ENCODE measurements around the gene PRKN. TPM values are rescaled to one million over a fixed set of nuclear protein-coding genes. Genes with fewer than 3 reads are reported as not detected.

The PRKN gene
- total RNA-seq, 1 experiment from 2014 or later: 2.0 TPM

DNA sequence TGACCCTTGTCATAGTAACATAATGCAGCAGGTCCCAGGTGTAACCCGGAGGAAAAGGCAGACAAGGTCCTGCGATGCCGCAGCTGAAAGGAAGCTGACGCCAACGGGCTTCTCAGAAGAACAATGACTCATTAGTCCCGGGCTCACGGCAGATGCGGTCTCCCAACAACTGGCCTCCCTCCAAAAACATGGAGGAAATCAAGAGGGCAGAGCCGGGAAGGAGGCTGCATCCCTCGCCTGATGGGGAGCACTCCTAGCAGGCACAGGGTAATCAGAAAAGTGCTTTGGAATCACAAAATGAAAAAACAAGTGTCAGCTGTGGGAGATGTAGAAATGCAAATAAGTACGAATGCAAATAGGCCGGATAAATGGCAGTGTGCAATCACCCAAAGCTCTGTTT is 1288.5 kb downstream of the PRKN start:
- no peak overlapping the region for H3K23ac ChIP-seq (ENCODE audit: insufficient read length, low read depth, low read length)
- H3K27me3 ChIP-seq (ENCODE audit: insufficient read depth, low read length): no peaks in the 10 kb centered on the region
- H3K27ac ChIP-seq (ENCODE audit: insufficient read length, low read depth, low read length): no peak overlapping the region
- no peak overlapping the region for H2BK120ac ChIP-seq (ENCODE audit: low read depth, low read length, poor library complexity, severe bottlenecking)
- H3K56ac ChIP-seq (ENCODE audit: insufficient read length, low read depth, low read length): no peak overlapping the region
- Mint-ChIP-seq H3K4me3 (no peak overlapping the region), H3K9me3 (no peaks in the 10 kb centered on the region), H3K27ac (no peak overlapping the region), H3K36me3 (ENCODE audit: insufficient read depth in 1 of 3, low read depth in 3 of 3) (no peaks in the 10 kb centered on the region), H3K27me3 (ENCODE audit: low read depth) (peaks cover 23% of the 10 kb centered on the region), H3K4me1 (peaks cover 32 to 49% of the 10 kb centered on the region in 2 experiments)
- H3K14ac ChIP-seq (ENCODE audit: insufficient read depth, low read length): no peak overlapping the region
- no peak overlapping the region for H4K8ac ChIP-seq (replicated peaks; ENCODE audit: insufficient read length, low read depth, low read length)
- no peak overlapping the region for H2BK12ac ChIP-seq (ENCODE audit: insufficient read length, low read depth, low read length)
- no peaks in the 10 kb centered on the region for H3K79me1 ChIP-seq (ENCODE audit: insufficient read depth, low read depth, low read length, poor library complexity, severe bottlenecking)
- TF ChIP-seq, protein P1, sequence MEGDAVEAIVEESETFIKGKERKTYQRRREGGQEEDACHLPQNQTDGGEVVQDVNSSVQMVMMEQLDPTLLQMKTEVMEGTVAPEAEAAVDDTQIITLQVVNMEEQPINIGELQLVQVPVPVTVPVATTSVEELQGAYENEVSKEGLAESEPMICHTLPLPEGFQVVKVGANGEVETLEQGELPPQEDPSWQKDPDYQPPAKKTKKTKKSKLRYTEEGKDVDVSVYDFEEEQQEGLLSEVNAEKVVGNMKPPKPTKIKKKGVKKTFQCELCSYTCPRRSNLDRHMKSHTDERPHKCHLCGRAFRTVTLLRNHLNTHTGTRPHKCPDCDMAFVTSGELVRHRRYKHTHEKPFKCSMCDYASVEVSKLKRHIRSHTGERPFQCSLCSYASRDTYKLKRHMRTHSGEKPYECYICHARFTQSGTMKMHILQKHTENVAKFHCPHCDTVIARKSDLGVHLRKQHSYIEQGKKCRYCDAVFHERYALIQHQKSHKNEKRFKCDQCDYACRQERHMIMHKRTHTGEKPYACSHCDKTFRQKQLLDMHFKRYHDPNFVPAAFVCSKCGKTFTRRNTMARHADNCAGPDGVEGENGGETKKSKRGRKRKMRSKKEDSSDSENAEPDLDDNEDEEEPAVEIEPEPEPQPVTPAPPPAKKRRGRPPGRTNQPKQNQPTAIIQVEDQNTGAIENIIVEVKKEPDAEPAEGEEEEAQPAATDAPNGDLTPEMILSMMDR (conservative IDR thresholded peaks at IDR 0.05): no peak
- H3K4me2 ChIP-seq (ENCODE audit: insufficient read depth, insufficient read length, low read length): no peak overlapping the region
- H2BK5ac ChIP-seq (ENCODE audit: insufficient read length, low read length): no peak overlapping the region
- no peak overlapping the region for H3K4ac ChIP-seq (ENCODE audit: low read depth, low read length)
- no peak overlapping the region for H2AK5ac ChIP-seq (ENCODE audit: insufficient read length, low read length)
- H2BK20ac ChIP-seq (ENCODE audit: low read depth, low read length, poor library complexity, severe bottlenecking): no peak overlapping the region
- no peak overlapping the region for H2BK15ac ChIP-seq (ENCODE audit: low read depth, low read length)
- no peaks in the 10 kb centered on the region for H4K20me1 ChIP-seq (ENCODE audit: control insufficient read depth, insufficient read depth, insufficient read length)
- no peak overlapping the region for H4K5ac ChIP-seq (ENCODE audit: insufficient read length, low read depth, low read length)
- H3T11ph ChIP-seq (ENCODE audit: low read length): no peak overlapping the region
- WGBS (ENCODE audit: extremely low coverage, insufficient read length, low lambda C conversion rate): no CpG with 5 or more reads among the region's 12 CpGs
- no peaks in the 10 kb centered on the region for H3K79me2 ChIP-seq (ENCODE audit: insufficient read depth, low read length)
- H3K4me1 ChIP-seq (ENCODE audit: insufficient read depth, low read length): peaks cover 1% of the 10 kb centered on the region; the same call in 1 of the 2 replicates
- H3K18ac ChIP-seq (ENCODE audit: insufficient read length, low read depth, low read length): no peak overlapping the region
- H3K23me2 ChIP-seq (ENCODE audit: insufficient read length, low read depth, low read length, poor library complexity, severe bottlenecking): no peaks in the 10 kb centered on the region
- no peak overlapping the region for H4K91ac ChIP-seq (ENCODE audit: insufficient read length, low read depth, low read length)
- H2AFZ ChIP-seq (ENCODE audit: low read length): no peak overlapping the region
- no peaks in the 10 kb centered on the region for H3K9me3 ChIP-seq (ENCODE audit: control insufficient read depth, low read depth, low read length)
- H3K9ac ChIP-seq (ENCODE audit: extremely low read depth, insufficient read length, low read length): no peak overlapping the region
- DNase-seq: no peak
